Endothelial cell of umbilical vein (primary cell): Measurements from ENCODE around the gene NKX6-2. TPM values are rescaled to one million over a fixed set of nuclear protein-coding genes. Genes with fewer than 3 reads are reported as not detected.

Source experiments
- BruUV-seq: library from RNA; stranded (reverse); fragments of 400-500 nt; replicated peaks from 2 replicates; lab custom pipeline; 2021; lab: Mats Ljungman, UMichigan
- CTCF ChIA-PET: fragments of 300-600, 350-600 bp; sonication (Branson Sonifier 250); formaldehyde crosslinking; loops from one replicate; lab custom pipeline; 2021; ENCODE audit warnings: antibody characterized with exemption, inconsistent platforms; lab: Charles Lee
- POLR2A ChIA-PET: fragments of 300-600, 350-600 bp; sonication (Branson Sonifier 250); formaldehyde crosslinking; loops from one replicate; lab custom pipeline; 2021; ENCODE audit warnings: antibody characterized with exemption, inconsistent platforms; lab: Charles Lee
- DNase-seq: peaks from one replicate; pipeline ENCODE4 v3.0.0-alpha.2; 2011; ENCODE audit warnings: low read depth, low spot score
- FAIRE-seq: peaks from 2 replicates; lab custom pipeline; 2011; peaks lifted over from hg19 to GRCh38; lab: Jason Lieb, UNC
- H2AFZ ChIP-seq: 2 replicates; pipeline ENCODE4 v1.6.0; 2012; ENCODE audit warnings: low read depth, low read length, control low read depth, inconsistent platforms
- H3K27ac ChIP-seq: 2 replicates; pipeline ENCODE4 v1.5.1; 2011; ENCODE audit warnings: low read depth, mild to moderate bottlenecking, control low read depth, low read length, moderate library complexity; ENCODE audit not compliant: insufficient read depth
- H3K27me3 ChIP-seq, 2 experiments: 2 replicates each; pipeline versions ENCODE4 v1.6.0 to v1.6.1; 2011; ENCODE audit warnings: low read length in 2 of 2, mixed read lengths in 1 of 2; ENCODE audit not compliant: control insufficient read depth in 2 of 2, insufficient read depth in 2 of 2
- H3K36me3 ChIP-seq, 2 experiments: 2 replicates in 1 of 2; 3 replicates in 1 of 2; pipeline ENCODE4 v1.5.1; 2011; ENCODE audit warnings: low read length in 2 of 2, mild to moderate bottlenecking in 1 of 2, moderate library complexity in 1 of 2; ENCODE audit not compliant: control insufficient read depth in 2 of 2, insufficient read depth in 2 of 2; ENCODE audit errors: extremely low read depth in 1 of 2
- H3K4me1 ChIP-seq: 3 replicates; pipeline ENCODE4 v1.5.1; 2011; ENCODE audit warnings: mild to moderate bottlenecking, low read length; ENCODE audit not compliant: control insufficient read depth, insufficient read depth; ENCODE audit errors: extremely low read depth
- H3K4me2 ChIP-seq: 2 replicates; pipeline ENCODE4 v1.6.1; 2011; ENCODE audit warnings: low read length, control low read depth, mixed read lengths; ENCODE audit not compliant: insufficient read depth
- H3K4me3 ChIP-seq, 3 experiments: fragments of 200-600 bp in 1 of 3; sonication (generic), shearing (Covaris generic) in 1 of 3; replicated peaks in 1 of 3; 2 replicates each; pipeline ENCODE4 v1.5.1; 2011 to 2016; ENCODE audit warnings: control low read depth in 3 of 3, low read length in 3 of 3, mild to moderate bottlenecking in 2 of 3, inconsistent platforms in 1 of 3, low read depth in 1 of 3, moderate library complexity in 1 of 3; ENCODE audit not compliant: insufficient read depth in 1 of 3
- H3K79me2 ChIP-seq: 2 replicates; pipeline ENCODE4 v1.6.0; 2012; ENCODE audit warnings: low read length, inconsistent platforms; ENCODE audit not compliant: control insufficient read depth, insufficient read depth
- H3K9ac ChIP-seq: replicated peaks from 2 replicates; pipeline ENCODE3; 2011; ENCODE audit warnings: low read length, control low read depth; ENCODE audit not compliant: insufficient read depth; ENCODE audit errors: extremely low read depth
- H3K9me1 ChIP-seq: replicated peaks from 3 replicates; pipeline ENCODE4 v1.6.0; 2011; ENCODE audit warnings: mild to moderate bottlenecking, low read length; ENCODE audit not compliant: control insufficient read depth, insufficient read depth; ENCODE audit errors: extremely low read depth
- H3K9me3 ChIP-seq: replicated peaks from 2 replicates; pipeline ENCODE4 v1.5.1; 2012; ENCODE audit warnings: low read length, inconsistent platforms; ENCODE audit not compliant: control insufficient read depth, insufficient read depth
- H4K20me1 ChIP-seq: replicated peaks from 2 replicates; pipeline ENCODE3; 2011; ENCODE audit warnings: mild to moderate bottlenecking, low read length; ENCODE audit not compliant: control insufficient read depth, insufficient read depth; ENCODE audit errors: extremely low read depth
- CTCF ChIP-seq, 2 donors: IDR thresholded peaks; 1 replicate in 1 of 2; 2 replicates in 1 of 2; pipeline ENCODE4 v1.5.1; 2011; ENCODE audit warnings: low read length in 2 of 2, mild to moderate bottlenecking in 2 of 2, moderate library complexity in 2 of 2, control low read depth in 1 of 2, inconsistent platforms in 1 of 2, low read depth in 1 of 2; ENCODE audit not compliant: insufficient read depth in 1 of 2; ENCODE audit errors: extremely low read depth in 1 of 2
- EZH2 ChIP-seq: IDR thresholded peaks from 2 replicates; pipeline ENCODE4 v1.6.1; 2012; ENCODE audit warnings: borderline replicate concordance, low read depth, mild to moderate bottlenecking, moderate library complexity, low read length, inconsistent platforms; ENCODE audit not compliant: severe bottlenecking
- FOS ChIP-seq: IDR thresholded peaks from 2 replicates; pipeline ENCODE4 v1.6.1; 2011; ENCODE audit warnings: mild to moderate bottlenecking, low read length, moderate library complexity, borderline replicate concordance; ENCODE audit not compliant: insufficient read depth
- GATA2 ChIP-seq: IDR thresholded peaks from 2 replicates; pipeline ENCODE4 v1.7.0; 2011; ENCODE audit warnings: low read depth, mild to moderate bottlenecking, moderate library complexity, mixed read lengths, low read length; ENCODE audit not compliant: insufficient read length, insufficient read depth
- JUN ChIP-seq: IDR thresholded peaks from 2 replicates; pipeline ENCODE4 v1.6.1; 2011; ENCODE audit warnings: borderline replicate concordance, low read depth; ENCODE audit not compliant: insufficient read length, insufficient read depth
- MAX ChIP-seq: IDR thresholded peaks from 2 replicates; pipeline ENCODE4 v1.6.1; 2011; ENCODE audit not compliant: insufficient read depth, insufficient read length
- MYC ChIP-seq: IDR thresholded peaks from one replicate; pipeline ENCODE4 v1.6.1; 2011; ENCODE audit warnings: mild to moderate bottlenecking, low read depth, low read length
- POLR2A ChIP-seq: IDR thresholded peaks from 2 replicates; pipeline ENCODE4 v1.6.1; 2012; ENCODE audit warnings: low read depth, mild to moderate bottlenecking, control low read depth, low read length
- POLR2AphosphoS5 ChIP-seq: IDR thresholded peaks from 2 replicates; pipeline ENCODE4 v1.6.1; 2012; ENCODE audit warnings: low read depth, mild to moderate bottlenecking, control low read depth, low read length, moderate library complexity; ENCODE audit not compliant: insufficient read depth
- dilution Hi-C: fragments of 300-500 bp; cut with MboI; formaldehyde crosslinking; loops from one replicate; pipeline ENCODE4 v1.15.0; 2019; ENCODE audit warnings: low sequenced_read_pairs; ENCODE audit not compliant: extremely low pct_ligation_motif_present
- intact Hi-C: fragments of 100-400 bp; cut with micrococcal nuclease; formaldehyde crosslinking; loops from one replicate; pipeline ENCODE4 v1.10.0; 2022
- polyA plus RNA-seq, 4 experiments: library from polyadenylated mRNA; depleted of rRNA in 3 of 4; stranded (reverse) in 3 of 4; unstranded in 1 of 4; fragments of >200 nt; gene quantifications; 2 replicates each; pipeline versions ENCODE4 v1.2.1 to v1.2.3, GENCODE V29; 2011 to 2012; ENCODE audit warnings: missing spikeins in 1 of 4
- total RNA-seq: library from RNA; stranded (reverse); gene quantifications from 2 replicates; pipeline ENCODE4 v1.2.3, GENCODE V29; 2021

Gene NKX6-2
- total and polyA plus RNA-seq, 2 donors (not counting 3 experiments of a cell fraction or from before 2014, with no cell fraction given), result not detected

- CTCF ChIA-PET, result no interaction called here
- intact Hi-C loops, result no loop called here
Observed at GRCh38 chr10:132833421-132834111, 47.6 kb upstream of the NKX6-2 start.

More at GRCh38 chr10:132833421-132834111, 47.6 kb upstream of the NKX6-2 start:
- H3K4me2 ChIP-seq, result no peak overlapping the region
- dilution Hi-C loops, result no loop called here
- no peaks in the 10 kb centered on the region for H3K79me2 ChIP-seq
- TF ChIP-seq MYC, result no peak
- no peak for TF ChIP-seq FOS
- no peak for TF ChIP-seq EZH2
- no peak for TF ChIP-seq CTCF (IDR thresholded peaks at IDR 0.05; ENCODE audit: extremely low read depth in 1 of 2, insufficient read depth in 1 of 2, low read depth in 1 of 2, low read length in 2 of 2)
- no peak for TF ChIP-seq MAX
- TF ChIP-seq JUN, result no peak
- no peak for TF ChIP-seq POLR2A
- TF ChIP-seq POLR2AphosphoS5, result no peak
- no peak for TF ChIP-seq GATA2
- no peaks in the 10 kb centered on the region for H3K9me1 ChIP-seq
- H3K9ac ChIP-seq, result no peak overlapping the region
- FAIRE-seq (no peak), DNase-seq (no peak)
- no peak overlapping the region for H3K4me3 ChIP-seq
- no peaks in the 10 kb centered on the region for H3K36me3 ChIP-seq
- H3K9me3 ChIP-seq, result no peaks in the 10 kb centered on the region
- no peak overlapping the region for H2AFZ ChIP-seq
- H4K20me1 ChIP-seq, result no peaks in the 10 kb centered on the region
- no peaks in the 10 kb centered on the region for H3K27me3 ChIP-seq
- POLR2A ChIA-PET, result no interaction called here
- H3K27ac ChIP-seq, result no peak overlapping the region
- BruUV-seq, result no TSS peak
- H3K4me1 ChIP-seq, result no peaks in the 10 kb centered on the region
